ENCODE measurements around the gene AMPH.

DNA sequence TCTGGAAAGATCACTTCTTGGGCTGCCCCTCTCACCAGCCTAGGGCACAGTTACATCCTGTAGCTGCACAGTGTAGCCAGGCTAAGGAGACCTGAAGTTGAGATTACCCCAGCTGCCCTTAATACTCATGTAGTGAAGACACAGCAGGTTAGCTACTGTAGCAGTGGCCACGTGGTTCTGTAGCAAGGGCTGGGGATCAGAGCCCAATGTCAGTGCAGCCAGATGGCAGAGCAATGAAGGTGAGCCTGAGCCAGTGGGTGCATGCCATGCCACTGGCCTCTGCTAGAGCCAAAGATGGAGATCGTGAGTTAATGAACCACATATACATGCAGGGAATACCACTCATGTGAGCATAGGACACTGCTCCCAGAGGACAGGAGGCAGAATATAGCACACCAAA is 15.5 kb downstream of the AMPH start:
- TF ChIP-seq CTCF (IDR thresholded peaks at IDR 0.05 in 2 of 3, conservative IDR thresholded peaks at IDR 0.05 in 1 of 3; ENCODE audit: borderline replicate concordance in 1 of 3, insufficient read depth in 1 of 3, low read depth in 2 of 3, low read length in 2 of 3): no peak
- TF ChIP-seq EZH2phosphoT487 (IDR thresholded peaks at IDR 0.05; ENCODE audit: borderline replicate concordance): no peak
- TF ChIP-seq SIN3A (IDR thresholded peaks at IDR 0.05; ENCODE audit: low read depth): no peak
- TF ChIP-seq POLR2A (IDR thresholded peaks at IDR 0.05; ENCODE audit: borderline replicate concordance, extremely low read depth, insufficient read depth, insufficient read length): no peak

All from HCT116 (cell line).